HG02798 (cell line): ENCODE results near the gene FAM114A1.
"Not testable (repeated sequence)": the region's sequence is repeated elsewhere in the genome, so short reads cannot be mapped to it uniquely, and the experiment has no call there.

ENCODE experiments used
- ATAC-seq: cut with Tn5 transposase; IDR thresholded peaks from one replicate; pipeline ENCODE4 v1.9.1; 2021; ENCODE audit warnings: mild to moderate bottlenecking; ENCODE audit not compliant: unreplicated experiment, poor library complexity

Gene FAM114A1

GRCh38 chr4:38928568-38928967 lies 61.0 kb downstream of the FAM114A1 start:
- ATAC-seq: no peak

- no peak for ATAC-seq
These were observed 61.4 kb downstream of the FAM114A1 start for GRCh38 chr4:38928974-38929373.

GRCh38 chr4:38930204-38930603 lies 62.6 kb downstream of the FAM114A1 start:
- ATAC-seq: no peak

- no peak for ATAC-seq
These were observed 63.1 kb downstream of the FAM114A1 start for GRCh38 chr4:38930707-38931106.

- no peak for ATAC-seq
These were observed 63.5 kb downstream of the FAM114A1 start for GRCh38 chr4:38931125-38931524.

GRCh38 chr4:38935391-38936073 lies 67.9 kb downstream of the FAM114A1 start:
- no peak for ATAC-seq

GRCh38 chr4:38939165-38939564 lies 71.6 kb downstream of the FAM114A1 start:
- ATAC-seq: peak; percentile 86

GRCh38 chr4:38940476-38940875 lies 72.9 kb downstream of the FAM114A1 start:
- ATAC-seq: no peak

GRCh38 chr4:38941906-38942305 lies 74.3 kb downstream of the FAM114A1 start:
- ATAC-seq: not testable (repeated sequence)

- no peak for ATAC-seq
These were observed 75.7 kb downstream of the FAM114A1 start for GRCh38 chr4:38943343-38943742.

- ATAC-seq: no peak
These were observed 76.8 kb downstream of the FAM114A1 start for GRCh38 chr4:38944440-38944839.

- ATAC-seq: no peak
These were observed 79.3 kb downstream of the FAM114A1 start for GRCh38 chr4:38946919-38947318.

- no peak for ATAC-seq
These were observed 80.9 kb downstream of the FAM114A1 start for GRCh38 chr4:38948551-38948950.

- ATAC-seq: no peak
These were observed 81.9 kb downstream of the FAM114A1 start for GRCh38 chr4:38949411-38950051.

- no peak for ATAC-seq
These were observed 82.6 kb downstream of the FAM114A1 start for GRCh38 chr4:38950159-38950558.

- no peak for ATAC-seq
These were observed 83.1 kb downstream of the FAM114A1 start for GRCh38 chr4:38950734-38951133.

GRCh38 chr4:38951598-38951997 lies 84.0 kb downstream of the FAM114A1 start:
- ATAC-seq: no peak

GRCh38 chr4:38952017-38952416 lies 84.4 kb downstream of the FAM114A1 start:
- ATAC-seq: no peak

- no peak for ATAC-seq
These were observed 87.1 kb downstream of the FAM114A1 start for GRCh38 chr4:38954727-38955126.

- ATAC-seq: no peak
These were observed 88.4 kb downstream of the FAM114A1 start for GRCh38 chr4:38955957-38956356.

- ATAC-seq: no peak
These were observed 89.7 kb downstream of the FAM114A1 start for GRCh38 chr4:38957261-38957815.

- ATAC-seq: no peak
These were observed 90.3 kb downstream of the FAM114A1 start for GRCh38 chr4:38957893-38958292.
